Parathyroid adenoma (tissue), 2 donors: ENCODE measurements around the gene PRDM15.
"Not testable (repeated sequence)": the region's sequence is repeated elsewhere in the genome, so short reads cannot be mapped to it uniquely, and the experiment has no call there.

ENCODE experiments used
- H2AFZ ChIP-seq: fragments of 300-600 bp; sonication (generic); one replicate; pipeline ENCODE4 v1.7.0; 2017; ENCODE audit warnings: antibody characterized with exemption, mild to moderate bottlenecking
- H3K27ac ChIP-seq: fragments of 300-600 bp; sonication (generic); one replicate; pipeline ENCODE4 v1.7.0; 2017
- H3K27me3 ChIP-seq: fragments of 300-600 bp; sonication (generic); one replicate; pipeline ENCODE4 v1.7.0; 2017; ENCODE audit warnings: low read length; ENCODE audit not compliant: control insufficient read depth, insufficient read depth
- H3K36me3 ChIP-seq: fragments of 300-600 bp; sonication (generic); one replicate; pipeline ENCODE4 v1.7.0; 2017; ENCODE audit warnings: low read length; ENCODE audit not compliant: control insufficient read depth, insufficient read depth
- H3K4me1 ChIP-seq: fragments of 300-600 bp; sonication (generic); one replicate; pipeline ENCODE4 v1.7.0; 2017; ENCODE audit warnings: control low read depth
- H3K4me2 ChIP-seq: fragments of 300-600 bp; sonication (generic); one replicate; pipeline ENCODE4 v1.7.0; 2017; ENCODE audit warnings: low read length
- H3K4me3 ChIP-seq: fragments of 300-600 bp; sonication (generic); one replicate; pipeline ENCODE4 v1.7.0; 2017; ENCODE audit warnings: low read depth, low read length
- H3K79me2 ChIP-seq: fragments of 300-600 bp; sonication (generic); one replicate; pipeline ENCODE4 v1.7.0; 2017; ENCODE audit warnings: control low read depth
- H3K9ac ChIP-seq: fragments of 300-600 bp; sonication (generic); one replicate; pipeline ENCODE4 v1.7.0; 2017; ENCODE audit warnings: mild to moderate bottlenecking
- H3K9me3 ChIP-seq: fragments of 300-600 bp; sonication (generic); one replicate; pipeline ENCODE4 v1.7.0; 2017; ENCODE audit warnings: low read length; ENCODE audit not compliant: control insufficient read depth
- TF ChIP-seq, protein P1 (sequence below): fragments of 300-600 bp; sonication (generic); IDR thresholded peaks from one replicate; pipeline ENCODE4 v1.7.0; 2017; ENCODE audit warnings: antibody characterized with exemption, mild to moderate bottlenecking
- donor health status: primary hyperparathyroidism.

Gene PRDM15

DNA sequence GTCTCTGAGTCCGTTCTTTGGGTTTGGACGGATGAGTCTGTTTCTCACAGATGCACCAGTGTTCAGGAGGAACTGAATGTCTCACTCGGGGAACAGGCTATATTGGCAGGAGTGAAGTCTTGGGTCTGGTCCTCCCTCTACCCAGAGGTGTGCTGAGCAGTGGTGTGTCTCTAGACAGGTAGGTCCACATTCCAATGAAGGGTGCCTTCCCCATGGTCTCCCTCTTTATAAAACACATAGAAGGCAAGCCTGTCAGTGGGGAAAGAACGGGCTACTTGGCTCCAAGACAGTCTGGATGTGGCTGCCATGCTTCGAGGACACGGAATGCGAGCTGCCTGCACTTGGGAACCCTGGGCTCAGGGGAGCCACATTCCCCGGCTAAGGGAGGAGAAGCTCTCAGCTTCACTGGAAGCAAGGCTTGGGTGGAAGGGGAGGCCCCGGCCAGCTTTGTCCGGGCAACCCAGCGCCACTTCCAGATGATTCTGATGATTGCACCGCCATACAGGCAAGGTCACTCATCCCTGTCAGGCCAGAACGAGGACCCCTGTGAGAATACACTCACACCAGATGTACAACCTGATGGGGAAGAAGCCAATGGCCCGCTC, 82.6 kb downstream of the PRDM15 start:
- H3K79me2 ChIP-seq: no peaks in the 10 kb centered on the region
- H3K4me2 ChIP-seq: no peak overlapping the region
- no peak overlapping the region for H3K9ac ChIP-seq
- H3K4me1 ChIP-seq: no peaks in the 10 kb centered on the region
- no peaks in the 10 kb centered on the region for H3K9me3 ChIP-seq
- H3K27me3 ChIP-seq: no peaks in the 10 kb centered on the region
- H2AFZ ChIP-seq: no peak overlapping the region
- no peak overlapping the region for H3K27ac ChIP-seq
- TF ChIP-seq, protein P1, sequence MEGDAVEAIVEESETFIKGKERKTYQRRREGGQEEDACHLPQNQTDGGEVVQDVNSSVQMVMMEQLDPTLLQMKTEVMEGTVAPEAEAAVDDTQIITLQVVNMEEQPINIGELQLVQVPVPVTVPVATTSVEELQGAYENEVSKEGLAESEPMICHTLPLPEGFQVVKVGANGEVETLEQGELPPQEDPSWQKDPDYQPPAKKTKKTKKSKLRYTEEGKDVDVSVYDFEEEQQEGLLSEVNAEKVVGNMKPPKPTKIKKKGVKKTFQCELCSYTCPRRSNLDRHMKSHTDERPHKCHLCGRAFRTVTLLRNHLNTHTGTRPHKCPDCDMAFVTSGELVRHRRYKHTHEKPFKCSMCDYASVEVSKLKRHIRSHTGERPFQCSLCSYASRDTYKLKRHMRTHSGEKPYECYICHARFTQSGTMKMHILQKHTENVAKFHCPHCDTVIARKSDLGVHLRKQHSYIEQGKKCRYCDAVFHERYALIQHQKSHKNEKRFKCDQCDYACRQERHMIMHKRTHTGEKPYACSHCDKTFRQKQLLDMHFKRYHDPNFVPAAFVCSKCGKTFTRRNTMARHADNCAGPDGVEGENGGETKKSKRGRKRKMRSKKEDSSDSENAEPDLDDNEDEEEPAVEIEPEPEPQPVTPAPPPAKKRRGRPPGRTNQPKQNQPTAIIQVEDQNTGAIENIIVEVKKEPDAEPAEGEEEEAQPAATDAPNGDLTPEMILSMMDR: no peak
- no peaks in the 10 kb centered on the region for H3K36me3 ChIP-seq
- H3K4me3 ChIP-seq: no peak overlapping the region

DNA sequence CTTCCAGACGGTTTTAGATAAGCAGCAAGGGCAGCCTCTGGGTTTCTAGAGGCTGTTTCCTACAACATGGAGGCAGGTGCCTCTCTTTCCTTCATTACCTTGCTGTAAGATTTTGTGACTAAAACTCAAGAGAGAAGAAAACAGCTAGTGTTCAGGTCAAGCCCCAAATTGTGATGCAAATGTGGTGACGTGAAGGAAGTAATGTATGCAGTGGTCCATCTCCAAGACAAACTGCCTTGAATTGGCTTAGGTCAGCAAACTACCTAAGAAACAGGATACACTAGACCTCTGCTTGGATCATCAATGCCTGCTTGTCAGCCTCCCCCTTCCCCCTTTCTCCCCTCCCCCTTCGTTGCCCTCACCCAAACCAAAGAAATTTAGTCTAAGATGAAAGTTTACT, 83.4 kb downstream of the PRDM15 start:
- Histone ChIP-seq H3K4me1 (no peaks in the 10 kb centered on the region), H3K4me3 (no peak overlapping the region), H3K4me2 (no peak overlapping the region), H2AFZ (no peak overlapping the region), H3K9ac (no peak overlapping the region), H3K9me3 (no peaks in the 10 kb centered on the region), H3K27ac (no peak overlapping the region), H3K36me3 (no peaks in the 10 kb centered on the region), H3K27me3 (no peaks in the 10 kb centered on the region), H3K79me2 (no peaks in the 10 kb centered on the region)
- TF ChIP-seq, protein P1: no peak

DNA sequence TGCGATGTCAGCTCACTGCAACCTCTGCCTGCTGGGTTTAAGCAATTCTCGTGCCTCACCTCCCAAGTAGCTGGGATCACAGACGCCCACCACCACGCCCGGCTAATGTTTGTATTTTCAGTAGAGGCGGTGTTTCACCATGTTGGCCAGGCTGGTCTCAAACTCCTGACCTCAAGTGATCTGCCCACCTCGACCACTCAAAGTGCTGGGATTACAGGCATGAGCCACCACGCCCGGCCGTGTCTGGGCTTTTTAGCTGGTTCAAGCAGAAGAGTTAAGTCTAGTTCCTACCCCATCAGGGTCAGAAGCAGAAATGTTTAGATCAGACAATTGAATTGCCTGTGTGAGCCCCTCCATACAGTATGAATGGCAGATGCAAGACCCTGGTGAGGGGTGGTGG, 84.5 kb downstream of the PRDM15 start:
- H3K4me3 ChIP-seq: no peak overlapping the region
- no peaks in the 10 kb centered on the region for H3K4me1 ChIP-seq
- no peaks in the 10 kb centered on the region for H3K36me3 ChIP-seq
- no peak overlapping the region for H2AFZ ChIP-seq
- H3K27ac ChIP-seq: no peak overlapping the region
- H3K9me3 ChIP-seq: no peaks in the 10 kb centered on the region
- no peaks in the 10 kb centered on the region for H3K79me2 ChIP-seq
- H3K27me3 ChIP-seq: no peaks in the 10 kb centered on the region
- TF ChIP-seq, protein P1: no peak
- no peak overlapping the region for H3K4me2 ChIP-seq
- no peak overlapping the region for H3K9ac ChIP-seq

DNA sequence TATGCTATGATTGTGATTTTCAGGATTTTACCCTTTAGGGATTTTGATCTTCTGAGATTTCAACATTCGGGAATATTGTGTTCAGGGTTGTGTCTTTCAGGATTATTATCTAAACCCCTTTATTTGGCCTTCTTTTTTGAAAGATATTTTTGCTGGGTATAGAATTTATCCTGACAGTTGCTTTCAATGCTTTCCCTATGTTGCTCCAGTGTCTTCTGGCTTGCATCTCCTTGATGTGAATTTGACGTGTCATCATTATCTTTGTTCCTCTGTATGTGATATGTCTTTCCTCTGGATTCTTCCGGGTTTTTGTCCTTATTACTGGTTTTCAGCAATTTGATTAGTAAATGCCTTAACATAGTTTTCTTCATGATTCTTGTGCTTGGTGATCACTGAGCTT, 86.4 kb downstream of the PRDM15 start:
- Histone ChIP-seq H2AFZ (no peak overlapping the region), H3K36me3 (no peaks in the 10 kb centered on the region), H3K27me3 (no peaks in the 10 kb centered on the region), H3K9ac (no peak overlapping the region), H3K9me3 (no peaks in the 10 kb centered on the region), H3K4me3 (no peak overlapping the region), H3K4me1 (no peaks in the 10 kb centered on the region), H3K4me2 (no peak overlapping the region), H3K27ac (no peak overlapping the region), H3K79me2 (no peaks in the 10 kb centered on the region)
- TF ChIP-seq, protein P1: no peak

DNA sequence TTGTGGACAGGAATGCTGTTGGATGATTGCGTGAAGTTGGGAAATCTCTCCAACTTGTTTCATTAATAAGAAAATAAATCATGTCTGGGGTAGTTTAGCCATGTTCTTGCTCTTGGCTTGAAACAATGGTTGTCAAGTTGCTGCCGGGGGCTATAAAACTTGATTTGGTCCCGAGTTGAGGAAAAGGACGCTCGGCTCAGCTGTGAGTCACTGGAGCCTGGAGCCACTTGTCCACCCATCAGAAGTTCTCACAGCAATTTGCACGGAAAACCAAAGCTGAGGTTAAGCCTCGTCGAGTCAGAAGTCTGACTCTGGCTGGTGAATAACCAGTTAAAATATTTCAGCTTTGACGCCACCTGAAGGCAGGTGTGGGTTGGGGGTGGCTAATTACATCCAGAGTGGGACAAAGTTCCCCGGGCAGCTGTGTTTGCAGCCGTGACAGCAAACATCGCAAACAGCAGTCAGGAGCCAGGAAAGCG, 92.6 kb downstream of the PRDM15 start:
- no peak overlapping the region for H3K4me3 ChIP-seq
- no peaks in the 10 kb centered on the region for H3K9me3 ChIP-seq
- no peak overlapping the region for H3K27ac ChIP-seq
- no peak overlapping the region for H2AFZ ChIP-seq
- TF ChIP-seq, protein P1: no peak
- no peak overlapping the region for H3K4me2 ChIP-seq
- no peaks in the 10 kb centered on the region for H3K27me3 ChIP-seq
- H3K4me1 ChIP-seq: no peaks in the 10 kb centered on the region
- H3K36me3 ChIP-seq: no peaks in the 10 kb centered on the region
- H3K79me2 ChIP-seq: no peaks in the 10 kb centered on the region
- H3K9ac ChIP-seq: no peak overlapping the region

DNA sequence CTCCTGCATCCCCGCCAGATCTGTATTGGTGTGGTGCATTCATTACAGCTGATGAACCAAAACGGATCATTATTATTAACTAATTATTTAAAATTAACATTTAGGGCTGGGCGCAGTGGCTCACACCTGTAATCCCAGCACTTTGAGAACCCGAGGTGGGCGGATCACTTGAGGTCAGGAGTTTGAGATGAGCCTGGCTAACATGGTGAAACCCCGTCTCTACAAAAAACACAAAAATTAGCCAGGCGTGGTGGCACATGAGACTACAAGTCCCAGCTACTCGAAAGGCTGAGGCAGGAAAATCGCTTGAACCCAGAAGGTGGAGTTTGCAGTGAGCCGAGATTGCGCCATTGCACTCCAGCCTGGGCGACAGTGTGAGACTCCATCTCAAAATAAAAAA, 93.9 kb downstream of the PRDM15 start:
- H3K4me1 ChIP-seq, H3K4me2 ChIP-seq: not testable (repeated sequence)

More for the DNA sequence above, 93.9 kb downstream of the PRDM15 start:
- H3K9ac ChIP-seq, H3K36me3 ChIP-seq, H3K79me2 ChIP-seq, H3K9me3 ChIP-seq, H2AFZ ChIP-seq, H3K27me3 ChIP-seq, H3K27ac ChIP-seq, H3K4me3 ChIP-seq: not testable (repeated sequence)
